Activated CD8-positive, alpha-beta memory T cell treated with anti-CD3 and anti-CD28 coated beads for 4 hours (primary cell): ENCODE results near the gene CCDC43.
"Not testable (repeated sequence)": the region's sequence is repeated elsewhere in the genome, so short reads cannot be mapped to it uniquely, and the experiment has no call there.

Experiments used
- DNase-seq, 2 donors: peaks; one replicate each; pipeline ENCODE4 v3.0.0-alpha.2; 2020; ENCODE audit warnings: low read depth in 2 of 2

The CCDC43 gene

GRCh38 chr17:44689477-44690217, at the start of gene CCDC43:
CCDC43 (minus strand) TSS chr17:44689776; CDS start chr17:44689753, 23 bp downstream.
- DNase-seq: peak; percentile 82 to 84

GRCh38 chr17:44738214-44738906, 48.8 kb upstream of the CCDC43 start:
- DNase-seq: no peak

GRCh38 chr17:44736551-44737240, 47.1 kb upstream of the CCDC43 start:
- no peak for DNase-seq

- DNase-seq: no peak
Observed at GRCh38 chr17:44734272-44734671, 44.7 kb upstream of the CCDC43 start.

- no peak for DNase-seq
Observed at GRCh38 chr17:44733753-44734152, 44.2 kb upstream of the CCDC43 start.

GRCh38 chr17:44726121-44726520, 36.5 kb upstream of the CCDC43 start:
- DNase-seq: not testable (repeated sequence)

GRCh38 chr17:44722254-44722653, 32.7 kb upstream of the CCDC43 start:
- DNase-seq: no peak

GRCh38 chr17:44719444-44719843, 29.9 kb upstream of the CCDC43 start:
- DNase-seq: no peak

- peak; percentile 64 to 75 for DNase-seq
Observed at GRCh38 chr17:44708401-44709263, 19.1 kb upstream of the CCDC43 start, which contains the start of gene DBF4B. DBF4B (plus strand) TSS chr17:44708665; CDS start chr17:44708821, 156 bp downstream.

GRCh38 chr17:44707755-44708400, 18.3 kb upstream of the CCDC43 start:
- no peak for DNase-seq

GRCh38 chr17:44700288-44700687, 10.7 kb upstream of the CCDC43 start:
- not testable (repeated sequence) for DNase-seq

GRCh38 chr17:44693609-44694008, 4.0 kb upstream of the CCDC43 start:
- no peak for DNase-seq

GRCh38 chr17:44690746-44691306, 1.2 kb upstream of the CCDC43 start:
- DNase-seq: not testable (repeated sequence)

- no peak for DNase-seq
Observed at GRCh38 chr17:44688675-44689476, 700 bp downstream of the CCDC43 start.

- no peak for DNase-seq
Observed at GRCh38 chr17:44688200-44688599, 1.4 kb downstream of the CCDC43 start.

- DNase-seq: no peak
Observed at GRCh38 chr17:44687756-44688155, 1.8 kb downstream of the CCDC43 start.

- DNase-seq: not testable (repeated sequence)
Observed at GRCh38 chr17:44683303-44683702, 6.3 kb downstream of the CCDC43 start.

GRCh38 chr17:44677136-44677535, 12.4 kb downstream of the CCDC43 start:
- no peak for DNase-seq

GRCh38 chr17:44673893-44674292, 15.7 kb downstream of the CCDC43 start:
- DNase-seq: no peak
